RWPE1 (cell line): Measurements from ENCODE around the gene NFYC.

ENCODE experiments used
- CTCF ChIA-PET: fragments of 350-600 bp; sonication (Branson Sonifier 250); formaldehyde crosslinking; extraction: SDS; loops from one replicate; lab custom pipeline; 2021; lab: Yijun Ruan, JAX
- POLR2A ChIA-PET: fragments of 400-600 bp; formaldehyde crosslinking; extraction: SDS; loops from one replicate; lab custom pipeline; 2020; ENCODE audit warnings: antibody characterized with exemption; ENCODE audit not compliant: low non-redundant PET; lab: Yijun Ruan, JAX
- DNase-seq: peaks from one replicate; pipeline ENCODE4 v3.0.0; 2012; ENCODE audit warnings: low spot score
- H3K27ac ChIP-seq: fragments of 450-650 bp; 2 replicates; pipeline ENCODE4 v1.5.1; 2017
- TF ChIP-seq, protein P1 (sequence below): fragments of 450-650 bp; conservative IDR thresholded peaks from 2 replicates; pipeline ENCODE4 v1.5.1; 2017; ENCODE audit warnings: low read depth, mild to moderate bottlenecking

NFYC gene

DNA sequence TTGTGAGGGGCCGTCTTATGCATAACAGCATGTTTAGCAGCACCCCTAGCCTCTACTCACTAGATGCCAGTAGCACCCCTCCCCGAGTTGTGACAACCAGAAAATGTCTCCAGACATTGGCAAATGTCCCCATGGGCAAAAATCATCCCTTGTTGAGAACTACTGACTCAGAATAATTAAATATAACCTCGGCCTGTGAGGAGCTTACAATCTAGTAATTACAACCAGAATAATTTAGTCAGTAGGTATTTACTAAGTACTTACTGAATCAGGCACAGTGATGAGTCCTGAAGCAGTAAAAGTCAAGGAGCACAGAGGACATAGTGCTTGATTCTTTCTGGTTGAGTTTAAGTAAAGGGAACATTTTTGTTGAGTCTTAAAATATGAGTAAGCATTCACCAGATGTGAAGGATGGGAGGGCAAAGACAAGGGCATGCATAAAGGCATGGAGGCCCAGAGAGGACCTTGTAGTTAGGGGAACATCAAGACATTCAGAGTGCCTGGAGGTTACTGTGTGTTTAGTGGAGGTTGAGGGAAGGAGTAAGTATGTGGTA lies 48.0 kb downstream of the NFYC start:
- CTCF ChIA-PET, result no interaction called here
- no peak for DNase-seq
- no peak overlapping the region for H3K27ac ChIP-seq
- POLR2A ChIA-PET, result no interaction called here
- TF ChIP-seq, protein P1, sequence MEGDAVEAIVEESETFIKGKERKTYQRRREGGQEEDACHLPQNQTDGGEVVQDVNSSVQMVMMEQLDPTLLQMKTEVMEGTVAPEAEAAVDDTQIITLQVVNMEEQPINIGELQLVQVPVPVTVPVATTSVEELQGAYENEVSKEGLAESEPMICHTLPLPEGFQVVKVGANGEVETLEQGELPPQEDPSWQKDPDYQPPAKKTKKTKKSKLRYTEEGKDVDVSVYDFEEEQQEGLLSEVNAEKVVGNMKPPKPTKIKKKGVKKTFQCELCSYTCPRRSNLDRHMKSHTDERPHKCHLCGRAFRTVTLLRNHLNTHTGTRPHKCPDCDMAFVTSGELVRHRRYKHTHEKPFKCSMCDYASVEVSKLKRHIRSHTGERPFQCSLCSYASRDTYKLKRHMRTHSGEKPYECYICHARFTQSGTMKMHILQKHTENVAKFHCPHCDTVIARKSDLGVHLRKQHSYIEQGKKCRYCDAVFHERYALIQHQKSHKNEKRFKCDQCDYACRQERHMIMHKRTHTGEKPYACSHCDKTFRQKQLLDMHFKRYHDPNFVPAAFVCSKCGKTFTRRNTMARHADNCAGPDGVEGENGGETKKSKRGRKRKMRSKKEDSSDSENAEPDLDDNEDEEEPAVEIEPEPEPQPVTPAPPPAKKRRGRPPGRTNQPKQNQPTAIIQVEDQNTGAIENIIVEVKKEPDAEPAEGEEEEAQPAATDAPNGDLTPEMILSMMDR, result no peak

DNA sequence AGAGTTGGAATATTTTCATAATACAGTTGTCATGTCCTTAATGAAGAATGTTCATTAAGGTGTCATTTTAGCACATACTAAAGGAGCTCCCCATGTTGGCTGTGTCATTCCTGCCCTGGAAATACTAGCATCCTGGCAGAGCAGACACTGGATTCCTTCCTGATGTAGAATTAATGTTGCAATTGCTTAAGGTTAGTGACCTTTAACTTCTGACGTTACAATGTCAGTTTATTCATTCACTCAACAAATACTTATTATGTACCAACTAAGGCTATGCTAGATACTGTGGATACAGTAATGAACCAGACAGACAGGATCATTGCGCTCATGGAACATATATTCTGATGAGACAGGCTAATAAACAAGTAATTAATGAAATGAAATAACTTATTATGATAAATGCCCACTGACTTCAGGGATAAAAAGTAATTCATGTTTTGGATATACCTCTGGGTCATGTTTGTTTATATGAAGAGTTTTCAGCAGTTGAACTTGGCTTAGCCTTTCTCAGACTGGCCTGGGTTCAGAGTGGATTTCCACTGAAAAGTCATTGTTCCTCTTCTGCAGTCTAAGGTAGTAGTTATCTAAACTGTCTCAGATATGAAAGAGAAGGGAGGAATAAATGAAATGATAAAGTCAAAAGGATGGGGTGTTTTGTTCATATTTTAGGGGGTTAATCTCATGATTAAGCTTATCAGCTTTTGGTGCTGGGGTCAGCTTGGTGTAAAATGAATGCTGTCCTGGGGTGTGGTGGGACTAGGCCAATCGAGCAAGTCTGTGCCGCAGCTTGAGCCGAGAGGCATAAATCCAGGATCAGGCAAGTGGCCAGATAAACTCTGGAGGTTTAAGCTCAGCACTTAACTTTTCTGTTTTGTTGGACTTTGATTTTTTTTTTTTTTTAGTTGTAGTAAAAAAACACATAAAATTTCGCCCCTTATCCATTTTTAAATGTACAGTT lies 48.8 kb downstream of the NFYC start:
- TF ChIP-seq, protein P1, result no peak
- ChIA-PET POLR2A (no interaction called here), CTCF (no interaction called here)
- no peak for DNase-seq
- no peak overlapping the region for H3K27ac ChIP-seq

DNA sequence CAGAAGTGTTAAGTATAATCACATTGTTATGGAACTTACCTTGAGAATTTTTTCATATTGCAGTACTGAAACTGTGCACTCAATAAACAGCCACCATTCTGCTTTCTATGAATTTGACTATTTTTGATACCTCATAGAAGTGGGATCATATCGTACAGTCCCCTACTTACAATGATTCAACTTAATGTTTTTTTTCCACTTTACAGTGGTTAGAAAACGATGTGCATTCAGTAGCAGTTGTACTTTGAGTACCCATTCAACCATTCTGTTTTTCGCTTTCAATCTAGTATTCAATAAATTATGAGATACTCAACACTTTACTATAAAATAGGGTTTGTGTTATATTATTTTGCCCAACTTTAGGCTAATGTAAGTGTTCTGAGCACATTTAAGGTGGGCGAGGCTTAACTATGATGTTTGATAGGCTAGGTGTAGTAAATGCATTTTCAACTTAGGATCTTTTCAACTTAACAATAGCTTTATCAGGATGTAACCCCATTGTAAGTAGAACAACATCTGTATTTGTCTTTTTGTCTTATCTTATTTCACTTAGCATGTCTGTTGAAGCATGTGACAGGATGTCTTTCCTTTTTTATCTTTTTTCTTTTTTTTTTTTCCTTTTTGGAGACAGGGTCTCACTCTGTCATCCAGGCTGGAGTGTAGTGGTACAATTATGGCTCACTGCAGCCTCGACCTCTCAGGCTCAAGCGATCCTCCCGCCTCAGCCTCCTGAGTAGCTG lies 49.7 kb downstream of the NFYC start:
- no peak for DNase-seq
- H3K27ac ChIP-seq, result no peak overlapping the region
- ChIA-PET CTCF (no interaction called here), POLR2A (no interaction called here)
- TF ChIP-seq, protein P1, result no peak

DNA sequence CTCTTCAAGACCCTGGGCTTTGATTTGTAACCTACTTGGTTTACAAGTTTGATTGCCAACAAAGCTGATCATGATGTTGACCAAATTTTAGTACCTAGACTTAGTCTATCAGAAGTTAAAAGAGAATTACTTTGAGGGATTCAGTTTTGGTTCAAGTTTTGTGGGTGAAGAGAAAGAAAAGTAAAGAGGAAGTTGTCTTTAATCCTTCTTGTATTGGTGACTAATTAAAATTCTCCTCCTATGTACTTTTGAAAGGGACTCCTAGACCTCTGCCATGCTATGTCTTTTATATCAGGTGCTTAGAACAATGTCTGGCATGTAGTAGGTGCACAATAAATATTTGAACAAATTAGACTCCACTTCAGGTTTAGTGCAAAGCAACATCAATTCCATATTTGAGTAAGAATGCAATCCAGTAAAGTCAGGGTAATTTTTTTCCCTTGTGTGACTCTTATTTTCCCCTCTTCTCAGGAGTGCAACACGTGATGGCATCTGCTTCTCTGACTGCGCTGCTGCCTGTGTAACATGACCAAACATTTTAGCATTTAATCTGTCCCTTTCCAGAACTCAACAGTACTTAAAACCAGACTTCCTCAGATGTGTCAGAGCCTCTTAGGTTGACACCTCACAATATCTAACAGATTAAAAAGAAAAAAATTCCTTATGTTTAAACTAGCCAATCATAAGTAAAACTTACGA lies 51.0 kb downstream of the NFYC start:
- CTCF ChIA-PET, result no interaction called here
- DNase-seq, result no peak

DNA sequence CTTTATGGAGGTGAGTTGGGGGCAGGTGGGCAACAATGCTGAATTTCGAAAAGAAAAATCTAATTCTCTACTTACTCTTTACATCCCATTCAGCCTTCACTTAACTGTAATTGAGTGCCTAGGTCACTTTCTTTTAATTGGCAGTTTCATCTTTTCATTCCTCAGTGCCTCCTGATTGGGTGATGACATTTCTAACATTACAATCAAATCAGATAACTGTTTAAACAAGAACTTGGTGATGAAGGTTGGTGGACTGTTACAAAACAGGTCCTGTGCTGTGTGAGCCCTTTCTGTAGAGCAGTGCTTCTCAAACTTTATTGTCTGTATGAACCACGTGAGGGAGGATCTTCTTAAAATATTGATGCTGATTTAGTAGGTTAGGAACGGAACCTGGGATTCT lies 51.9 kb downstream of the NFYC start:
- DNase-seq, result no peak
- ChIA-PET POLR2A (no interaction called here), CTCF (no interaction called here)
- H3K27ac ChIP-seq, result no peak overlapping the region
- TF ChIP-seq, protein P1, result no peak

More for the DNA sequence above, 51.0 kb downstream of the NFYC start:
- TF ChIP-seq, protein P1, result no peak
- POLR2A ChIA-PET, result no interaction called here
- no peak overlapping the region for H3K27ac ChIP-seq

DNA sequence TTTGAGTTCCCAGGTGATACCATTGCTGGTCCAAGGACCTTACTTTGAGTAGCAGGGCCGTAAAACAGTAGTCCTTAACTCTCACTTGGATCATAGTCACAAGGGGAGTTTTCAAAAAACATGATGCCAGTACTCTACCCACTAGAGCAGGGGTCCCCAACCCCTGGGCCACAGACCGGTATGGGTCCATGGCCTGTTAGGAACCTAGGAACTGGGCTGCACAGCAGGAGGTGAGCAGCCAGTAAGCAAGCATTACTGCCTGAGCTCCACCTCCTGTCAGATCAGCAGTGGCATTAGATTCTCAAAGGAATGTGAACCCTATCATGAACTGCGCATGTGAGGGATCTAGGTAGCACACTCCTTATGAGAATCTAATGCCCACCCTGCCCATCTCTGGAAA lies 52.4 kb downstream of the NFYC start:
- TF ChIP-seq, protein P1, result no peak
- CTCF ChIA-PET, result no interaction called here
- no peak for DNase-seq
- H3K27ac ChIP-seq, result no peak overlapping the region
- POLR2A ChIA-PET, result no interaction called here
